CD8-positive, alpha-beta T cell (primary cell): ENCODE data around the gene ATP6V1B1. TPM values are rescaled to one million over a fixed set of nuclear protein-coding genes. Genes with fewer than 3 reads are reported as not detected.

Source experiments
- total RNA-seq, 46 experiments: library from RNA in 2 of 46; stranded (reverse) in 2 of 46; gene quantifications; one replicate each; pipeline ENCODE4 v1.2.3 and lab custom pipeline; 2021 to 2026

Gene ATP6V1B1
- total RNA-seq, 2 experiments from 2014 or later, result not detected

Other genes starting within 250 kb of the ATP6V1B1 start
- gene ADD2, start 167.7 kb upstream of the ATP6V1B1 start, total RNA-seq, result 1 to 10 TPM; 2.5 to 3.0 TPM
- gene FIGLA, start 145.3 kb upstream of the ATP6V1B1 start, total RNA-seq, result not detected
- gene CLEC4F, start 115.3 kb upstream of the ATP6V1B1 start, total RNA-seq, result not detected
- gene CD207, start 100.1 kb upstream of the ATP6V1B1 start, total RNA-seq, result not detected
- not detected for gene VAX2, start 35.3 kb upstream of the ATP6V1B1 start, total RNA-seq
- 1 to 10 TPM in 1 of 2 experiments, under 1 TPM in 1; 0.69 to 1.7 TPM for gene ANKRD53, start 42.7 kb downstream of the ATP6V1B1 start, total RNA-seq
- 10 to 100 TPM; 23.1 to 28.1 TPM for gene TEX261, start 59.0 kb downstream of the ATP6V1B1 start, total RNA-seq
- 10 to 100 TPM; 58.9 to 67.7 TPM for gene NAGK, start 132.7 kb downstream of the ATP6V1B1 start, total RNA-seq
- gene MCEE, start 194.3 kb downstream of the ATP6V1B1 start, total RNA-seq, result 1 to 10 TPM; 7.1 to 7.3 TPM
- gene MPHOSPH10, start 194.7 kb downstream of the ATP6V1B1 start, total RNA-seq, result 10 to 100 TPM; 51.4 to 57.9 TPM